Gastrocnemius medialis (tissue), 4 donors: ENCODE results near the gene ODF2. TPM values are rescaled to one million over a fixed set of nuclear protein-coding genes. Genes with fewer than 3 reads are reported as not detected.
A peak's percentile ranks its signal among the peaks of the same experiment; 100 is the strongest.
"Not testable (repeated sequence)": the region's sequence is repeated elsewhere in the genome, so short reads cannot be mapped to it uniquely, and the experiment has no call there.

ENCODE experiments used
- ATAC-seq, 2 donors: fragments of 150-250 bp; one replicate each; pipeline ENCODE4 v1.9.1; 2016
- DNase-seq, 2 donors: peaks; one replicate each; pipeline ENCODE4 v3.0.0-alpha.2; 2019
- H3K27ac ChIP-seq, 4 donors: fragments of 200-600 bp; sonication (generic); 1 replicate in 1 of 4; 2 replicates in 3 of 4; pipeline ENCODE4 v1.5.1; 2016 to 2018; ENCODE audit warnings: mild to moderate bottlenecking in 2 of 4, moderate library complexity in 1 of 4
- H3K27me3 ChIP-seq, 3 donors: fragments of 200-600 bp; sonication (generic) in 2 of 3; 1 replicate in 1 of 3; 2 replicates in 2 of 3; pipeline versions ENCODE4 v1.5.1 to v1.6.0; 2016 to 2019; ENCODE audit warnings: mild to moderate bottlenecking in 1 of 3, moderate library complexity in 1 of 3
- H3K36me3 ChIP-seq, 2 donors: fragments of 200-600 bp; sonication (generic) in 1 of 2; one replicate each; pipeline ENCODE4 v1.5.1; 2017 to 2018
- H3K4me1 ChIP-seq, 2 donors: fragments of 200-600 bp; sonication (generic) in 1 of 2; one replicate each; pipeline ENCODE4 v1.5.1; 2016 to 2017; ENCODE audit warnings: mild to moderate bottlenecking in 2 of 2
- H3K4me3 ChIP-seq, 4 donors: fragments of 200-600 bp; sonication (generic) in 3 of 4; 1 replicate in 1 of 4; 2 replicates in 3 of 4; pipeline ENCODE4 v1.5.1; 2016 to 2019; ENCODE audit warnings: mild to moderate bottlenecking in 2 of 4
- H3K9me3 ChIP-seq, 3 donors: fragments of 200-600 bp; sonication (generic) in 2 of 3; 1 replicate in 1 of 3; 2 replicates in 2 of 3; pipeline ENCODE4 v1.5.1; 2016 to 2019
- CTCF ChIP-seq, 5 experiments: fragments of 450-650 bp in 3 of 5; fragments of 200-600 bp in 2 of 5; sonication (generic) in 2 of 5; IDR thresholded peaks in 4 of 5; conservative IDR thresholded peaks in 1 of 5; 1 replicate in 4 of 5; 2 replicates in 1 of 5; pipeline ENCODE4 v1.5.1; 2016 to 2019; ENCODE audit warnings: antibody characterized with exemption in 5 of 5, mild to moderate bottlenecking in 3 of 5, moderate library complexity in 3 of 5
- POLR2A ChIP-seq, 2 donors: fragments of 450-650 bp; IDR thresholded peaks; one replicate each; pipeline ENCODE4 v1.6.1; 2017; ENCODE audit warnings: antibody characterized with exemption in 2 of 2, mild to moderate bottlenecking in 2 of 2, moderate library complexity in 2 of 2
- in situ Hi-C, 4 donors: fragments of 200-750 bp; cut with MboI; loops; one replicate each; pipeline versions ENCODE4 v1.15.0 to v1.8.0; 2017; ENCODE audit warnings: low sequenced_read_pairs in 4 of 4
- intact Hi-C: fragments of 100-400 bp; cut with DNase I; formaldehyde crosslinking; loops from one replicate; pipeline ENCODE4 v1.15.1; 2023; ENCODE audit warnings: low total_unique reads
- total RNA-seq, 4 donors: library from RNA; depleted of rRNA; stranded (reverse); fragments of >200 nt; gene quantifications; one replicate each; pipeline versions ENCODE4 v1.1.0 to v1.2.3, GENCODE V29; 2016

Gene ODF2
- total RNA-seq, 4 donors from 2014 or later = 8.5 to 11.0 (median 9.9) TPM

- peak; percentile 87 to 88 for ATAC-seq
- in situ Hi-C loops (no loop called here), intact Hi-C loops (loop anchor here (2.0 kb wide), 1 partner anchor 57 kb away; no protein-coding TSS in a partner anchor)
- Histone ChIP-seq H3K4me1 (peaks cover 5 to 18% of the 10 kb centered on the region in 2 donors), H3K4me3 (peak overlapping the region; percentile 60 to 99 (median 73)), H3K27ac (peak overlapping the region; percentile 29 to 73 (median 50)), H3K9me3 (no peaks in the 10 kb centered on the region), H3K27me3 (peaks cover 12 to 17% (median 14%) of the 10 kb centered on the region in 3 donors), H3K36me3 (no peaks in the 10 kb centered on the region)
- DNase-seq = peak in 1 of 2 donors; percentile 33
- TF ChIP-seq POLR2A (IDR thresholded peaks at IDR 0.05) (no peak), CTCF (IDR thresholded peaks at IDR 0.05 in 4 of 5, conservative IDR thresholded peaks at IDR 0.05 in 1 of 5) (peak; percentile 46 to 83 (median 68))
Observed at GRCh38 chr9:128420060-128420650, 35.7 kb upstream of the ODF2 start.

GRCh38 chr9:128420651-128421481 lies 34.9 kb upstream of the ODF2 start, which contains the start of gene CERCAM:
Gene CERCAM (plus strand): TSS chr9:128420857. CDS start chr9:128420878, 21 bp downstream.
- DNase-seq (no peak), ATAC-seq (peak; percentile 76 to 79)
- Histone ChIP-seq H3K27ac (peak within 1 kb of the TSS; percentile 33 to 73 (median 60)), H3K27me3 (peaks cover 9 to 17% (median 14%) of the 10 kb centered on the region in 3 donors), H3K4me1 (peaks cover 5 to 18% of the 10 kb centered on the region in 2 donors), H3K36me3 (no peaks in the 10 kb centered on the region), H3K4me3 (peak within 1 kb of the TSS; percentile 60 to 99 (median 73)), H3K9me3 (no peaks in the 10 kb centered on the region)
- intact Hi-C loops = loop anchor here (2.0 kb wide), 1 partner anchor 58 kb away; no protein-coding TSS in a partner anchor
- in situ Hi-C loops = no loop called here
- TF ChIP-seq CTCF (IDR thresholded peaks at IDR 0.05 in 4 of 5, conservative IDR thresholded peaks at IDR 0.05 in 1 of 5) (no peak), POLR2A (IDR thresholded peaks at IDR 0.05) (no peak)

- intact Hi-C loops = loop anchor here (2.0 kb wide), 1 partner anchor 59 kb away; no protein-coding TSS in a partner anchor
- ATAC-seq = no peak
- no peak for TF ChIP-seq POLR2A (IDR thresholded peaks at IDR 0.05)
- TF ChIP-seq CTCF (IDR thresholded peaks at IDR 0.05 in 4 of 5, conservative IDR thresholded peaks at IDR 0.05 in 1 of 5) = no peak
Observed at GRCh38 chr9:128421482-128421996, 34.3 kb upstream of the ODF2 start.

DNA sequence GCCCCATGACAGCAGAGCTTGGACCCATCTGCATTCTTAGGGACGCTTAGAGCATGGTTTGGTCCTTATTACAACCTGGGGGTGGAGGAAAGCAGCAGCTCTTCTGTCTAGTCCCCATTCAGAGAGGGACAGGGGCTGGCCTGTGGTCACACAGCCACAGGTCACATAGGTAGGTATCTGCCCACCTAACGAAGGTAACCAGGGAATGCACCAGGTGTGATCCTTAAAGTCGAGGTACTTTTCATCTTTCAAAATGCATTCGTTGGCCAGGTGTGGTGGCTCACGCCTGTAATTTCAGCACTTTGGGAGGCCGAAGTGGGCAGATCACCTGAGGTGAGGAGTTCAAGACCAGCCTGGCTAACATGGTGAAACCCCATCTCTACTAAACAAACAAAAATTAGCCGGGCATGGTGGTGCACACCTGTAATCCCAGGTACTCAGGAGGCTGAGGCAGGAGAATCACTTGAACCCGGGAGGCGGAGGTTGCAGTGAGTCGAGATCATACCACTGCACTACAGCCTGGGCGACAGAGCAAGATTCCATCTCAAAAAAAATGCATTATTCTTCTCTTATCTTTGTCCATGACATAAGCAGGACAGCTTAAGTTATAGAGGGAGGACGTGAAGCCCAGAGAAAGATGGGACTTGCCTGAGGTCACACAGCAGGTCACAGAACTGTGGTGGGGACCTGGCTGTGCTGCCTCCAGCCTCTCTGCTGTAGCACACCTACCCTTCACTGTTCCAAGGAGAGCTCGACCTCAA lies 33.6 kb upstream of the ODF2 start:
- in situ Hi-C loops, ATAC-seq, H3K27ac ChIP-seq, H3K36me3 ChIP-seq, intact Hi-C loops, DNase-seq, H3K4me3 ChIP-seq, H3K9me3 ChIP-seq, H3K27me3 ChIP-seq: not testable (repeated sequence)
- H3K4me1 ChIP-seq = peaks cover 5 to 18% of the 10 kb centered on the region in 2 donors

More at GRCh38 chr9:128421482-128421996, 34.3 kb upstream of the ODF2 start:
- H3K27ac ChIP-seq = peak overlapping the region; percentile 16 to 52 (median 40)
- no peak for DNase-seq
- peaks cover 5 to 18% of the 10 kb centered on the region in 2 donors for H3K4me1 ChIP-seq
- no peaks in the 10 kb centered on the region for H3K9me3 ChIP-seq
- in situ Hi-C loops = no loop called here
- H3K27me3 ChIP-seq = peaks cover 7 to 10% (median 9%) of the 10 kb centered on the region in 3 donors
- H3K36me3 ChIP-seq = no peaks in the 10 kb centered on the region
- peak overlapping the region; percentile 60 to 99 (median 73) for H3K4me3 ChIP-seq
